Prostate gland (tissue), 2 donors: ENCODE measurements around the gene RAB40C.

Source experiments
- CTCF ChIP-seq, 4 experiments: fragments of 200-600 bp in 2 of 4; fragments of 450-650 bp in 2 of 4; sonication (generic) in 2 of 4; IDR thresholded peaks; 1 replicate in 3 of 4; 2 replicates in 1 of 4; pipeline ENCODE4 v1.5.1; 2016 to 2019; ENCODE audit warnings: antibody characterized with exemption in 4 of 4, mild to moderate bottlenecking in 2 of 4, moderate library complexity in 2 of 4
- POLR2A ChIP-seq: fragments of 450-650 bp; IDR thresholded peaks from one replicate; pipeline ENCODE4 v1.6.1; 2016; ENCODE audit warnings: antibody characterized with exemption, mild to moderate bottlenecking
- POLR2AphosphoS5 ChIP-seq: sonication (generic); formaldehyde crosslinking; IDR thresholded peaks from one replicate; pipeline ENCODE4 v1.6.1; 2017; ENCODE audit warnings: antibody characterized with exemption

- no peak for TF ChIP-seq CTCF (IDR thresholded peaks at IDR 0.05)
- TF ChIP-seq POLR2A: no peak
- TF ChIP-seq POLR2AphosphoS5: no peak
These were observed 30.9 kb upstream of the RAB40C start for GRCh38 chr16:559021-559380.
